Motor neuron (in vitro differentiated cells): ENCODE measurements around the gene STX16. TPM values are rescaled to one million over a fixed set of nuclear protein-coding genes. Genes with fewer than 3 reads are reported as not detected.

Source experiments
- ATAC-seq, 8 experiments: fragments of 200-7000 bp; cut with Tn5 transposase; replicated peaks in 6 of 8; 2 replicates each; pipeline ENCODE4 v1.8.0; 2021; ENCODE audit warnings: mild to moderate bottlenecking in 8 of 8, moderate library complexity in 8 of 8
- H3K27ac ChIP-seq, 2 donors: fragments of 250-450 bp; sonication (Bioruptor Pico); 2 replicates each; pipeline ENCODE4 v1.9.0; 2021; ENCODE audit warnings: antibody characterized with exemption in 2 of 2, mild to moderate bottlenecking in 2 of 2, moderate library complexity in 1 of 2
- H3K4me1 ChIP-seq, 2 donors: fragments of 250-450 bp; sonication (Bioruptor Pico); replicated peaks in 1 of 2; 2 replicates each; pipeline ENCODE4 v1.6.1; 2021; ENCODE audit warnings: antibody characterized with exemption in 2 of 2, mild to moderate bottlenecking in 2 of 2, moderate library complexity in 1 of 2
- H3K4me3 ChIP-seq, 5 donors: fragments of 250-450 bp; sonication (Bioruptor Pico); 2 replicates each; pipeline ENCODE4 v1.9.0; 2021; ENCODE audit warnings: antibody characterized with exemption in 5 of 5, mild to moderate bottlenecking in 5 of 5, moderate library complexity in 4 of 5
- WGBS, 10 experiments: fragments of 450-650 bp; shearing (Covaris generic); methylation state at CpG; one replicate each; pipeline ENCODE4 v1.0.0; 2022; 5-methylcytosine and 5-hydroxymethylcytosine counted together
- in situ Hi-C, 9 experiments: fragments of 400-800 bp; cut with MboI; loops; one replicate each; pipeline ENCODE4 v1.15.0; 2021; ENCODE audit warnings: low sequenced_read_pairs in 9 of 9, low pct_unique_long_range_greater_than_20kb in 2 of 9; ENCODE audit not compliant: unreplicated experiment in 9 of 9
- total RNA-seq, 8 experiments: library from RNA; unstranded; fragments of 300-600 nt; gene quantifications; 2 replicates each; pipeline versions ENCODE4 v1.2.3 to v1.2.4, GENCODE V29; 2022

Gene STX16
- total RNA-seq, 8 experiments from 2014 or later = 17.5 to 86.6 (median 30.4) TPM

DNA sequence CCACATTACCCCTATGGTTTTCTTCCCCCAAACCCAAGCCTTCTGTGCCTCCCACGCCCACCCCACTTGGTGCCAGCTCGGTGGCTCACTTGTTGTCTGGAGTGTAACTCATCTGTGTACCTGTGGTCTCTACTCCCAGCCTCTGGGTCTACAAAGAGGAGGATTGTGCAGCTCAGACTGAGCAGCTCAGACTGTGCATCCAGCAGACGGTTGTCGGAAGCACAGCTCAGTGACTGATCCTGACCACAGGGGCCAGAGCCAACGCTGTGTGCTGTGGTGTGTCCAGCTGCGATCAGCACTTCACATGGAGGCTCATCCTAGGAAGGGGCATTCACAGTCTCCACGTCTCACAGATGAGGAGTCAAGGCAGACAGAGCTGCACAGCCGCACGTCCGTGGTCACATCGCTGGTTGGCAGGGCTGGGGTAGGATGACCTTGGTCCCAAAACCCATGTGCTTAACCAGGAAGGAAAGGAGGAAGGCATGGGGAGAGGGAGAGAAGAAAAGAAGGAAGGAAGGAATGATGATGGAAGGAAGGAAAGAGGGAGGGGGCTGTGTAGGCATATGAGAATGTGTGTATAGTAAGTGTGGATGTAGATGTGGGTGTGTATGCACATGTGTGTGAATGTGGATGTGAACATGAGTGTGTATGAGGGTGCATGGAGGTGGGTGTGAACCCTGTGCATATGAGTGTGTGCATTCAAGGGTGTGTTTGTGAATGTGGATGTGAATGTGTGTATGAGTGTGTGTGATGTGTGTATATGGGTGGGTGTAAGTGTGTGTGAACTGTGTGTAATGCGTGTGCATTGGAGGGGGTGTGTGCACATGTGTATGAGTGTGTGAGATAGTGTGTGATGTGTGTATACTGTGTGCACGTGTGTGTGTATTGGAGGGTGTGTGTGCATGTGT, 28.2 kb upstream of the STX16 start:
- 83 to 100% (median 93%) methylated on average over 1 to 7 of the region's 13 CpGs; no CpG with 5 or more reads in 1 of the 10 experiments for WGBS, 10 experiments
- no peak for ATAC-seq
- peaks cover 27 to 31% of the 10 kb centered on the region in 2 donors for H3K4me1 ChIP-seq
- H3K4me3 ChIP-seq = no peak overlapping the region
- H3K27ac ChIP-seq = peak overlapping the region in 1 of 2 donors; percentile 0
- in situ Hi-C loops = no loop called here

- peak; percentile 87 to 97 (median 94) for ATAC-seq
- Histone ChIP-seq H3K4me1 (peaks cover 25 to 30% of the 10 kb centered on the region in 2 donors), H3K27ac (peak overlapping the region; percentile 52 to 71), H3K4me3 (no peak overlapping the region)
- 0 to 100% (median 82%) methylated on average over 1 to 4 of the region's 29 CpGs; no CpG with 5 or more reads in 3 of the 10 experiments for WGBS, 10 experiments
- in situ Hi-C loops = no loop called here
Observed at GRCh38 chr20:58623579-58624473, 27.3 kb upstream of the STX16 start.

DNA sequence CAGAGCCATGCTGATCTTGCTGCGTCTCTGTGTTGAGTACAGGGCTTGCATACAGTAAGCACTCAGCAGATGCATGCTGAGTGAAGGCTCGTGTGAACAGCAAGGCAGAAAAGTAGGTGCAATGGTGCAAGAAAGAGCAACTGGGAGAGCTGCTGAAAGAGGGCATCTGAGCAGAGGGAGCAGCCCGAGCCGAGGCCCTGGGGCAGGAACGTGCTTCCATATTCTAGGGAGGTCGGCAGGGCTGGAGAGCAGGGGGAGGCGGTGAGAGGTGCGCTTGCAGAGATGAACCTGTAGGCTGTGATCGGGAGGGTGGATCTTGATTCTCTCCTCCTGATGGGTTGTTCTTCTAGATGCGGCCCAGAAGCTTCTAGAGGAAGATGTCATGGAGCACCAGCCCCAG, 26.4 kb upstream of the STX16 start:
- peaks cover 25 to 30% of the 10 kb centered on the region in 2 donors for H3K4me1 ChIP-seq
- WGBS, 10 experiments = 83 to 100% (median 91%) methylated on average over 1 to 6 of the region's 10 CpGs; no CpG with 5 or more reads in 2 of the 10 experiments
- H3K4me3 ChIP-seq = no peak overlapping the region
- in situ Hi-C loops = loop anchor here in 1 of 9 experiments (25.0 kb wide), 1 partner anchor 387 kb away; the partner anchor contains the start of gene ANKRD60
- ATAC-seq = no peak
- H3K27ac ChIP-seq = peak overlapping the region in 1 of 2 donors; percentile 71

- ATAC-seq = peak in 1 of 8 experiments; percentile 10
- peaks cover 31 to 33% of the 10 kb centered on the region in 2 donors for H3K4me1 ChIP-seq
- no peak overlapping the region for H3K27ac ChIP-seq
- in situ Hi-C loops = loop anchor here in 1 of 9 experiments (25.0 kb wide), 1 partner anchor 388 kb away; the partner anchor contains the start of gene ANKRD60
- WGBS, 10 experiments = 47 to 100% (median 81%) methylated on average over 1 to 4 of the region's 6 CpGs; no CpG with 5 or more reads in 7 of the 10 experiments
- no peak overlapping the region for H3K4me3 ChIP-seq
Observed at GRCh38 chr20:58625585-58625984, 25.5 kb upstream of the STX16 start.

GRCh38 chr20:58626051-58626450, 25.0 kb upstream of the STX16 start:
- Histone ChIP-seq H3K4me1 (peaks cover 31 to 33% of the 10 kb centered on the region in 2 donors), H3K4me3 (no peak overlapping the region), H3K27ac (no peak overlapping the region)
- WGBS, 10 experiments = 72 to 76% methylated on average over 2 of the region's 4 CpGs; no CpG with 5 or more reads in 8 of the 10 experiments
- in situ Hi-C loops = loop anchor here in 1 of 9 experiments (25.0 kb wide), 1 partner anchor 389 kb away; the partner anchor contains the start of gene ANKRD60
- ATAC-seq = no peak

- WGBS, 10 experiments = 67 to 100% (median 95%) methylated on average over 1 to 4 of the region's 11 CpGs; no CpG with 5 or more reads in 2 of the 10 experiments
- H3K4me1 ChIP-seq = peaks cover 31 to 33% of the 10 kb centered on the region in 2 donors
- in situ Hi-C loops = loop anchor here in 1 of 9 experiments (25.0 kb wide), 1 partner anchor 390 kb away; the partner anchor contains the start of gene ANKRD60
- no peak overlapping the region for H3K27ac ChIP-seq
- H3K4me3 ChIP-seq = no peak overlapping the region
- no peak for ATAC-seq
Observed at GRCh38 chr20:58627212-58628072, 23.6 kb upstream of the STX16 start.

GRCh38 chr20:58628491-58629214, 22.4 kb upstream of the STX16 start:
- peak in 4 of 8 experiments; percentile 5 to 22 (median 19) for ATAC-seq
- peak overlapping the region; percentile 48 to 61 for H3K27ac ChIP-seq
- no peak overlapping the region for H3K4me3 ChIP-seq
- in situ Hi-C loops = loop anchor here in 1 of 9 experiments (25.0 kb wide), 1 partner anchor 391 kb away; the partner anchor contains the start of gene ANKRD60
- peaks cover 33 to 36% of the 10 kb centered on the region in 2 donors for H3K4me1 ChIP-seq
- WGBS, 10 experiments = 30 to 100% (median 77%) methylated on average over 1 to 4 of the region's 11 CpGs; no CpG with 5 or more reads in 4 of the 10 experiments

DNA sequence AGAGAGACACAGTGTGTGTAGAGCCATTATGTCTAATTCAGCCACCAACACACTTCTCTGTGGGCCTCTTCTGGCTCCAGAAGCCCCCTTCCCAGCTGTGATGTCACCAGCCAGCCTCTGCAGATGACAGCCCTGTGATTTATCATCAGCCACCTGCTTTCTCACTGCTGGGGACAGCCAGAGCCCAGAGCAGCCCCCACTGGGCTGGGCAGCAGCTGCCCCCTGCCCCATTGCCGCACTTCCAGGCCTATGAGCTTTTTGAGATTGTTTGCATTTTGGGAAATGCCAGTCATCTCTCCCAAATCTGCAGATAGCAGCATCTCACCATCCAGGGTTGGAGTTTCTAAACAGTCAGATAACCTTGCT, 21.9 kb upstream of the STX16 start:
- WGBS, 10 experiments = 71 to 100% (median 100%) methylated on average over 1 of the region's 1 CpG; no CpG with 5 or more reads in 7 of the 10 experiments
- Histone ChIP-seq H3K4me1 (peaks cover 33 to 37% of the 10 kb centered on the region in 2 donors), H3K4me3 (no peak overlapping the region), H3K27ac (peak overlapping the region; percentile 48 to 61)
- in situ Hi-C loops = loop anchor here in 1 of 9 experiments (25.0 kb wide), 1 partner anchor 392 kb away; the partner anchor contains the start of gene ANKRD60
- peak in 5 of 8 experiments; percentile 96 to 98 (median 97) for ATAC-seq

DNA sequence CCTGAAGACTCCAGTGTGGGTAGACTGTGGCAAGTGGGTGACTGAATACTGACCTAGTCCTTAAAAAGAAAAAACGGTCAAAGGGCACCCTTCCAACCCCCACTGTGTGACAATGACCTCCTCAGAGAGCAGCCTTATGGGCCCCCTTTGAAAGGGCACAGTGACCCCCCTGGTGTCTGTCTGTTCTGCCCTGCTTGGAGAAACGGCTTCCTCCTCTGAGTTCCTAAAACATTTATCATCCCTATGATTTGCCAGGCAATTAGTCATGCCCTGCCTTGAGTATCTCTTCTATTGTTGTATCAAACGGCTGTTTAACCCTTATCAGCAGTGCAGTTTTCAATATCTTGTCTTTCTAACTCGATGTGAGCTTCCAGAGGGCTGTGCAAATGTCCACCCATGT, 21.0 kb upstream of the STX16 start:
- peaks cover 40% of the 10 kb centered on the region in 2 donors for H3K4me1 ChIP-seq
- in situ Hi-C loops = loop anchor here in 1 of 9 experiments (25.0 kb wide), 1 partner anchor 393 kb away; the partner anchor contains the start of gene ANKRD60
- ATAC-seq = no peak
- no peak overlapping the region for H3K4me3 ChIP-seq
- peak overlapping the region in 1 of 2 donors; percentile 61 for H3K27ac ChIP-seq
- 0 to 54% (median 20%) methylated on average over 1 to 4 of the region's 4 CpGs; no CpG with 5 or more reads in 3 of the 10 experiments for WGBS, 10 experiments

GRCh38 chr20:58633161-58634053, 17.7 kb upstream of the STX16 start:
- in situ Hi-C loops = loop anchor here in 1 of 9 experiments (25.0 kb wide), 1 partner anchor 396 kb away; the partner anchor contains the start of gene ANKRD60
- H3K27ac ChIP-seq = no peak overlapping the region
- H3K4me3 ChIP-seq = no peak overlapping the region
- ATAC-seq = peak in 3 of 8 experiments; percentile 26 to 75 (median 32)
- WGBS, 10 experiments = 85 to 95% (median 89%) methylated on average over 2 to 6 of the region's 10 CpGs; no CpG with 5 or more reads in 4 of the 10 experiments
- peaks cover 42 to 45% of the 10 kb centered on the region in 2 donors for H3K4me1 ChIP-seq
